ENCODE data around the gene DAGLA.

Gene DAGLA

DNA sequence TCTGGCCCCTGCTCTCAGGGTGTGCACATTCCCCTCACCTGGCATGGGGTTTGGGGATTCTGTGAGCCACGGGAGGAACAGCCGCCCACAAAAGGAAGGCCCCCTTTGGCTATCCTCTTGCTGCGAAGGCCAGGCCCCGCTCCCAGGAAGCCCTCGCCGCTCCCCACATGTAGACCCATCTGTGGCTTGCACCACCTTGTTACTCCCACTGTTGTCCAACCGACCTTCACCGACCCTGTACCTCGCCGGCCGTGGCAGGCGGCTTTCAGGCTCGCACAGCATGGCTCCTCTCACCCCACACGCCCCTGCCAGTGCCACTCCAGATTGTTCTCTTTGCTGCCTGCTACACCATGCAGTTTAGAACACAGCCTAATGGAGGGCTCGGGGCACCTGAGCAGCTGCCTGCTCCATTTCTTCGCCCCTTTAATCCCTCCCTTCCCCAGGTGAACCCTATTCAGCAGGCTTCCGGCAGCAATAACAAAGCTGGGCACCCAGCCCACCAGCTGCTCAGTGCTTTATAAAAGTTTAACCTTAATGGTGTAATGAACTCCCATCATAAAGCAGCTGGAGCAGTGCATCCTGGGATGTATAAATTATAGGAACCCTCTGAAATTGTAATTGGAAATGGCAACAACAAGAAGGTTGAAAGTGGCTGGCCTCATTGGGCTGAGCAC is 10.7 kb downstream of the DAGLA start:
- DNase-seq (ENCODE audit: low read depth), result no peak

DNA sequence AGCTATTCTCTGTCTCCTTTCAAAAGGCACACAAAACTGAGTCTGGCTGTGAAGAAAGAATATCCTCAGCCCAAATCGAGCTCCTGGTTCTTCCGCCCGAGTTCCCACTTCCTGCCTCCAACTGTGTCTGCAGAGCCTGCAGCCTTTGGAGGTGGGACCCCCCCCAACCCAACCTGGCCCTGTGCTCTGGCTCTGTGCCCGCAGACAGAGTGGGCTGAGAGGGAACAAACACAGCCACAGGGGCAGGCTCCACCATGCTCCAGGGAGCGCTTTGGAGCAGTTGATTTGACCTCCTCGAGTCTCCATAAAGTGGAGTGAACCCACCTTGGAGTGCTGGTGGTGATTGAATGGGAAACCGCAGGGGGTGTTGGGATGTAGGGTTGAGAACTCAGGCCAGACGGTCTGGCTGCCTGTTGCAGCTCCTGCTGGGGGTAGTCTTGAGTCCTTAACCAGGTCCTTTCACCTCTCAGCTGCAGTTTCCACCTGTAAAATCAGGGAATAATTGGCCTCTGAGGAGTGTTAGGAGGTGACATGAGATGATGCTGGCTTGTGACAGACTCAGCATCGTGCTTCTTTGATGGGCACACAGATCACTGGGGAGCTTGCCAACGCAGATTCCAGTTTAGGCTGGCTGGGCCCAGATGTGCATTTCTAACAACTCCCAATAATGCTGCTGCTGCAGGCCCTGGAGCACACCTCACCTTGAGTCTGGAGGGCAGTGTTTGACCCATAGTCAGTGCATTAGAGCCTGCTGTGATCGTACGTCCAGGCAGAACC is 11.4 kb downstream of the DAGLA start:
- no peak for DNase-seq (ENCODE audit: low read depth)

DNA sequence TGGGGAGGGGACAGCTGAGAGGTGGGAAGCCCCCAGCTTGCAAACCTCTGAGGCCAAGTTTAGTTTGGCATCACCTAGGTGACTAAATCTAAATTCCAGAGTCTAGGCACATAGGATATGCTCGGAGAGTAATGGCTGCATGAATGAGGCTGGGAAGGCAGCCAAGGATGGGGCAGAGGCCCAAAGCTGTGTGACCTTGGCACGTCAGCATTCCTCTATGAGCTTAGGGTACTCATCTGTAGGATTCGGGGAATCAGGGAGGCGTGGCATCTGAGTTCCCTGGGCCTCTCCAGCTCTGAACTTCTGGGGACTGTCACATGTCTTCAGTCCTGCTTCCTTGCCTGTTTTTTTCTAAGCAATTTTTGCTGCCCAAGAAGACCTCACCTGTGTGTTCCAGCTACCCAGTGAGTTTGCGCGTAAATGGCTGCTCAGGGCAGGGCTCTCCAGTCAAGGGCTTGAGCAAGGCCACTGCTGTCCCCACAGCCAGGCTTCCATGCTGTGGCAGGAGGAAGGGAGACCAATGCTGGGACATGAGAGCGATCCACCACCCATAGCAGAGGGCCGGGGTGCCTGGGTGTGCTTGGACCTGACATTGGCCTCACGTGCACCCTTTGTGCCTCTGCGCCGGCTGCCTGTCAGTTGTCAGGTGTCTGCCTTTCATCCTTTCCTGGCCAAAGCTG is 13.9 kb downstream of the DAGLA start:
- DNase-seq (ENCODE audit: low read depth), result no peak

DNA sequence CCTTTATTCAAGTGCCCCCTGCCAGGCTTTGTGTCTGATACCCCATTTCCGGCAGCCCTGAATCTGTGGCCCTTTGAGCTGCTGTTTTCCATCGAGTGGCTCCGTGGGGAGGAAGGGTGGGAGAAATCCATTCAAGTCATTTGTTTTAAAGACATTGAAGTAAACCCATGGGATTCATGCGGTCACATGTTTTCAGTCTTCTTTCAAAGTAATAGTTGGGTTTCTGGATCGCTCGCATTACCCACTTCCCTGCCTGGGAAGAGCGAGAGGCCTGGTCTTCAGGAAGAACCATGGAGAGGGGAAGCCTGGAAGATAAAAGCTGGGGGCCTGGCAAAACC is 14.4 kb downstream of the DAGLA start:
- DNase-seq (ENCODE audit: low read depth), result no peak

DNA sequence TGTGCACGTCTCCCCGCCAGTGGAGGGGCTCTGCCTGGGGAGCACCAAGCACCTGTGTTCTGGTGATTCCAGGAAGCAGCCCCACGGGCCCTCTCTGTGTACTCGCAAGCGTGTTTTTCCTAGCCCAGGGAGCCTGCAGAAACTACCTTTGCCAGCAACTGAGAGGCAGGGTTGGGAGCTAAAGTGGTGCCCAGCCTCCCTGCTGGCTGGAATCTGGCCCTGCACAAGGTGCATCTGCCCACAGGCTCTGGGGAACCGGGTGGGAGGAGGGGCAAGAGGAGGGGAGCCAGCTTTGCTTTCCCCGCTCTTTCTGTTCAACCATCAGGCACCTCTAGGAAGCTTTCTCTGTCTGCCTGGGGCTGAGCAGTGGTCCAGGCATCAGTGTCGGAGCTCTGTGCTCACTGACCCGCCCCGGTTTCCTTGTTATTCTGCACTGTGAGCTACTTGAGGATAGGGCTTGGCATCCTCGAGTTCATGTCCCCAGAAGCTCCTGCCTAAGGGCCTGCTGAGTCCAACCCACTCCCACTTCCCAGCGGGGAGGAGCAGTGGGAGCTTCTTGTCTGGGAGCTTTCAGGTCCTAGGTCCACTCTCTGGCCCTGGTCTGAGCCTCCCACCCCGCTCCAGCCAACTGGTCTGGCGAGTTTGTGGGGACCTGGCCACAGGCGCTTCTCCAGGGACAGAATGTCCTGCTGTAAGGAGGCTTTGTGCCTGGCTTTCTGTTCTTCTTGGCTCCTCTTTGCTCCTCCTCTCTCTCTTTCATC is 14.9 kb downstream of the DAGLA start:
- DNase-seq (ENCODE audit: low read depth), result no peak

DNA sequence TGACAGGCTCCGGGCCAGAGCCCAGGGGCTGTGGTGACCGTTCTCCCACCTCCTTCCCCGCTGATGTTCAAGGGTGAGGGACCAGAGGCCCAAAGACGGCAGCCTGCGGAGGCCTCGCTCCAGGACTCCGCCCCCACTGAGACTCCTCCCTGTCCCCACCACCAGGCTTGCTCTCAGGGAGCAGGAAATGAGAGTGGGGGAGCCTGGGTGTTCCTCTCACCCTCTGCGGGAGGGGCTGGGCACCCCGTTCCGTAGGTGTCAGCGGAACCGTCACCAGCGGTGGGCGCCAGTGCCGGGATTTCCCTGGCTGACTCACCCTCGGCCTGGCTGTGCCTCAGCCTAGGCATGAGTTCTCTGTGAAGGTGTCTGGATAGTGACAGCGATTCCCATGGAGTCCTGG is 15.7 kb downstream of the DAGLA start:
- DNase-seq (ENCODE audit: low read depth), result peak; percentile 89

DNA sequence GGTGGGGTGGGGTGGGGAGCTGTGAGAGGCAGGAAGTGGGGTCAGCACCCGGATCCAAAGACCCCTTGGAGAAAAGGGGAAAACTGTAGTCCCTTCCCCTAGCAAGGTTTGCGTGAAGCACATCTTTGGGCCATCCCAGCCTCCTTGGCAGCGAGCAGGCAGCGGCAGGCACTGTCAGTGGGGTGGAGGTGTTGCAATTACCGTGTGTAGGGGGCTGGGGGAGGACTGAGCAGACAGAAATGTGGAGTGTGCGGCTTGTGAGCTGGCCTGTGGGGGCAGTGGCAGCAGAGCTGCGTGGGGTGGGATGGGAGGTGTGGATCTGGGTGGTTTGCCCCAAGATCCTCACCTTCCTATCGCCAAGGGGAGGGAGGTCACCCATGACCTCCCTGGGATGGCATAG is 16.4 kb downstream of the DAGLA start:
- no peak for DNase-seq (ENCODE audit: low read depth)

DNA sequence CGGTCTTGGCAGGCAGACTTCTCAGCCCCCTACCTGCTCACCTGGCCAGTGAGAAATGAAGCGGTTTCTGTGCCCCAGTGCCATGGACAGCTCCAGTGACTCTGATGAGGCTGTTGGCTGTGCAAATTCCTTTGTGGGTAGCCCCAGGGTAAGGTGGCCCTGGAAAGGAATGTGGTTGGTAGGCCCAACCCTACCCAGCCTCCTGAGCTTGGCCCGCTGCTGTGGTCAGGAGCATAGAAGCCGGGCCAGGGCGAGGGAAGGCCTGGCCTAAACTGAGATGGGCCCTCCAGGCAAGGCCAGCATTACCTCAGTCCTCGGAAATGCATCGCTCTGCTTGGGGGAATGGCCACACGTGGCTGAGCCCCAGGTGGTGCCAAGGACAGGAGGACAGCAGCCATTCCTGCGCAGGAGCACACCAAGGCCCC is 16.9 kb downstream of the DAGLA start:
- DNase-seq (ENCODE audit: low read depth), result no peak

DNA sequence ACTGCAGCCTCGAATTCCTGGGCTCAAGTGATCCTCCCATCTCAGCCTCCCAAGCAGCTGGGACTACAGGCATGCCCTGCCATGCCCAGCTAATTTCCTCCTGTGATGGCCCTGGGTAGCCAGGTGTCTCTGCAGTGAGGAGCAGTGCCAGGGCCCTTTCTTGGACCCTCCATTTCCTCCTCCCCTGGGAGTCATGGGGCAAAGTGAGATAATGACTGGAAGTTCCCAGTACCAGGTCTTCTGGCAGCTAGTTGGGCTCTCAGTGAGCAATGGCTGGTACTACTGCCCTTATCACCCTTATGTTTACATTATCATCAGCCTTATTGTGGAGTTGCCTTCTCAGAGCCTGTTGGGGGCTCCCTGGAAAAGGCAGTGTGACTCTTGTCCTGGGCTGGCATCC is 17.6 kb downstream of the DAGLA start:
- DNase-seq (ENCODE audit: low read depth), result no peak

DNA sequence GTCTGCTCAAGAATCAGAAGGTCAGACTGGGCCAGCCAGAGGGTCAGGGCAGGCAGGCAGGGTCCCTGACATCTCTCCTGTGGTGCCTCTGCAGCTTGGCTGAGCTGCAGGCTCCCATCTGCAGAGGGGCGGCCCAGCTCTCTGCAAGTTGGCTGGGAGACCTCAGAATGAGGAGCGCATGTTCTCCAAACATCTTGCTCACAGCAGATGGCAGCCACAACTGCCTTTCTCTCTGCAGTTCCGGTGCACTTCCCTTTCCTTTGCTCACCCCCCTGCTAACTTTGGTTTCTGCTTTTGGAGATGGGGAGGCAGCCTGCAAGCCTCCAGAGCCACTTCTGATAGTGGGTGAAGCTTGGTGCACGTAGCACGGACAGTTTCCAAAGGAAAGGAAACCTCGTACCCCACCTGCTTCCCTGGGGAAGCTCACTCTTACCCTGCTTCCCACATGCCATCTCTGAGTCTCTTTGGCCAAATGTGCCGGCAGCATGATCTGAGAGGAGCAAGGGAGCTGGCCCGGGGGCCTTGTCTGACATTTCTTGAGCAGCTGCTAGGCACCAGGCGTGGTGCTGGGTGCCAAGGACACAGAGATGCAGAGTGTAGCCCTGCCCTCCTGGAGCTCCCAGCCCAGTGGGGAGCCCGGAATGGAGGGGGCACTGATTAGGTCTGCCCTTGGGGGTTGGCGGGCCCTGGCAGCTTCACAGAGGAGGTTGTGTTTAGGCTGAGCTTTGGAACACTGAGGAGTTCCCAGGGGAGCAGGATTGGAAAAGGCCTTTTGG is 18.2 kb downstream of the DAGLA start:
- DNase-seq (ENCODE audit: low read depth), result no peak

DNA sequence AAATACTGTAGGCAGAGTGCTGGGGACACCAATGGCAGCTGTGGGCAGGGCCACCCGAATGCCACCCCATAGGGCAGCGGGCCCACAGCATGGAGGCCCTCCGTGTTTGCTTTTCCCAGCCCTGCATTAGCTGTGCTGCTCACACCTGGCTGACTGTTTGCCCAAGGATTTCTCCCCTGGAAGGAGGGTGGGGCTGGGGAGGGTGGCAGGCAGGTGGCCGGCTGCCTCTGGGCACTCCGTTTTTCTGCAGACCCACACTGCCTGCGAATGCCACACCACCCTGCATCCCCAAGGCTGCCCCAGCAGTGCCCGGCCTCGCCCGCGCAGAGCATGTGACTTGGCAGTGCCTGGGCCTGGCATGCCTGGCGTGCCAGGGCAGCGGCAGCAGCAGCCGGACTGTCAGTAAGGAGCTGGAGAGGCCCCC is 19.6 kb downstream of the DAGLA start:
- no peak for DNase-seq (ENCODE audit: low read depth)

DNA sequence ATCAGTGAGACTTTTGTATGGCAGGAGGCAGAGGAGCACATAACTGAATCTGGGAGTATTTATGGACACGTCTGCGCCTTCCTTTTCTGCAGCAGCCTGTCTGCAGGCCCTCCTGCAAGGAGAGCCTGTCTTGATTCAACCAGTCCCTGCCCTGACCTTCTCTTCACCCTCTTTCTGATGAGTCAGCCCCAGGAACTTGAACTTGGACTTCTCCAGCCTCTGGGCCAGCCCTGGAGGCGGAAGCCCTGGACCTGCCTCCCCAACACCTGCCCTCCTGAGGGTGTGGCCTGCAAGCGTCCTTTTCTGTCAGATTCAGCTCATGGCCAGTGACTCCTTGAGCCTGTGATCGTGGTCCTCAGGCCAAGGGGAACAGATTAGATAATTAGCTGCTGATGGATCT is 20.0 kb downstream of the DAGLA start:
- DNase-seq (ENCODE audit: low read depth), result no peak

DNA sequence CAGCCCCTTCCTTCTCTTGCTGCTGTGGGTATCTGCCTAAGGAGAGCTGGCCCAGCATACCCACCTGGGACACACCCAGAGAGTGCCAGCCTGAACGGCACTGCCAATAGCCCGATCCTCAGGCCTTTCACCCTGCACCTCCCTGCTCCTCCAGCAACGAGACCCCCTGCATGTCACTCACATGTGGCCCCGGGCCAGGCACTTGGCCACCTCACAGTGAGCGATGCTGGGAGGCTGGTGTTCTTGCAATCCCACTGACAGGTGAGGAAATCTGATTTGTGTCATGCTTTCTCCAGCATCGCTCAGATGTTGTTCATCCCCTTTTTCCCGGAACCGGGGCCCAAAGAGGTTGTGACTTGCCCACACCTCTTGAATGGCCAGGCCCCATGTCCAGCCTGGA is 20.5 kb downstream of the DAGLA start:
- no peak for DNase-seq (ENCODE audit: low read depth)

DNA sequence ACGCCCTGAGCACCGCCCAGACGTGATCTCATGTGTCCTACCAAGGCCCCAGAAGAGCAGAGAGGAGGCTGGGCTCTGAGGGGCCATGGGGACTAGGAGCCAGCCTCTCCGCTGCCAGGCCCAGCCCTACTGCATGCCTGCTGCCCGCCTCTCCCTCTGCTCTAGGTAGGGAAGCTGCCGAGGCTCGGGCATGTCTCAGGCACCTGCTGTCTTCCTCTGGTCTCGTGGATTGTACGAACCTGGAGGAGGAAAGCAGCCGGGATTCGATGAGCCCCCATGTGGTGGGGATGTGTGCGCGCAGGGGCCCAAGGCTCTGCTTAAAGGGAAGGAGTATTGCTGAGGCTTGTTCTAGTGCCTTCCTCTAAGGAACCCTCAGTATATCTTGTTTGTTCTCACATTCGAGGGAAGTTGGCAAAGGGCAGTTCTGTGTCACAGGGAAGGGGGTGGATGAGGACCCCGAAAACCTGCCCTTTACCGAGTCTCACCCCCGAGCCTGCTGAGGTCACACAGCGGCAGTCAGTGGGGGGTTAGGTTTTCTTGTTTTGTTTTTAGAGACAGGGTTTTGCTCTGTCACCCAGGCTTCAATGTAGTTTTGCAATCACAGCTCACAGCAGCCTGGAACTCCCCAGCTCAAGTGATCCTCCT is 21.2 kb downstream of the DAGLA start:
- no peak for DNase-seq (ENCODE audit: low read depth)

DNA sequence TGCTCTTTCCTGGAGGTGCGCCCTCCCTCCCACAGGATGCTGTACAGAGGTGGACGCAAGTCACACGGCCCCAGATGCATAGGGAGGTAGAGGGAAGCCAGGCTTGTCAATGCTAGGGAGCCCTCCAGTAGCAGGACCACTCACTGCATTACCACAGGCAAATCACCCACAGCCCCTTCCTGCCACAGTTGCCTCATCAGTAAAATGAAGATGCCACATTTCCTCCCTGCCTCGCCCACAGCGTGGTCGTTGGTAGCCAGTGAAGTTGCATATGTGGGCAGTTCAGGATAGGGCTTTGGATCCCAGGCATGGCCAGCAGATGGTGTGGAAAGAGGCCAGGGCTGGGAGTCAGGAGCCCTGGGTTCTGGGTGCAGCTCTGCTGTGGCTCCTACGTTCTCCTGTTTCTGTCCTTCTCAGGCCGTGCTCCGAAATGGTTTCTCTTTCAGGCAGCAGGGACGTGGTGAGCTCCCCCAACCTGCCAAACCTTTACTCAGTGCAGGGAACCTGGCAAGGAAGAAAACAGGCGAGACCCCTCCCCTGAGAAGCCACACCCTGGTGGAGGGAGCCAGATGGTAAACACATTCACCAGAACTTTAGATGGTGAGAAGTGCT is 22.6 kb downstream of the DAGLA start:
- DNase-seq (ENCODE audit: low read depth), result no peak

DNA sequence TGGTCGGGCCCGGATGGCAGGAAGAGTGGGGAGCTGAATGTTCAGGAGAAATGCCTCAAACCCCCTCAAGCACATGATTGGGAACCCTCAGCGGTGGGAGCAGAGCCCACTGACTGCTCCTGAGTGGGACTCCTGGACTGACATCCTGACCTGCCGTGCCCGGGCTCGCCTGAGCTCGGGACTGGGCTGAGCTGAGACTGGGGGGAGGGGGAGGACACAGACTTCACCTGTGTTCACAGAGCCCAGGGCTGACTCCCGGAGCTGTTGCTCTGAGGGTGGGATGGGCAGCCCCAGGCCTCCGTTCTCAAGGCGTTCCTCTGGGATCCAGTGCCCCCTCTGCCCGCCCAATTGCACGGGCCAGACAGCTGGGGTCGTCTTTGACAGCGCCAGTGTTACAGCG is 24.6 kb downstream of the DAGLA start:
- DNase-seq (ENCODE audit: low read depth), result no peak

DNA sequence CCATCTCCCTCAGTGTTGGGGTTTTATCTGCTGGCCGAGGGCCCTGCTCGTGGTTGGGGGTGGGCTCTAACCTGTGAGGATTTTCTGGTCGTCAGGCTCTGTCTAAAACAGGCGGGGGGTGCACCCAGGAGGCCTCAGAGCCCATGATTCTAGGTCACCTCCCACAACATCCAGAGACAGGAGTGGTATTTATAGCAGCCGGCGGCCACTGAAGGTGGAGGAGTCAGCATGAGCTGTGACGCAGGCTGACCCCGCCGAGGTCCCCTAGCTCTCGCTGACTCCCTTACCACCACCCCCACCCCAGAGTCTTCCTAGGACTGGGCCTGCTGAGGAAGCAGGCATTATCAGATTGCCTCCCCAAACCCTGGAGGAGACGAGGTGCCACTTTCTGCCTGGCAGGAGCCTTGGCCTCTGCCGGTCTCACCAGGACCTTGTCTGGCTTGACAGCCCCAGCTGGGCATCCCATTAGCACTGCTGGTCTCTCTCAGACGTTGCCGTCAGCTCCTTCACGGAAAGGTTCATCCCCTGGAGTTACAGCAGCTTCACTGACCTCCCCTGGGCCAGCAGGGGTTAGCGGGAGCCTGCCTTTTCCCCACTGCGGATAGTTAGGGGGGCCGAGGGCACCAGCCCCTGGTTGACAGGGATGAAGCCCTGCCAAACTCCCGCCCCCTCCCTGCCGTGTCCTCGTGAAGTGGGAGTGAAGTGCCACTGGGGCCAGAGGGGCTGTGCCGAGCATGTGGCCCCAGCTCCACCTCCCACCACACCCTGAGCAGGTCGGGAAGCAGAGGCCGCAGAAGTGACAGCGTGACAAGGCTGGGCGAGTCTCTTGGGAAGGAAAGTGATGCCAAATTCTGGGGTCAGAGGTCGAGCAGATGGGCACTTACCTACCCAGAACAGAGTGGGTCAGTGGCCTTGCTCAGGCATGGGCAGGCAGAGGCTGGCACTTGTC is 26.5 kb downstream of the DAGLA start:
- DNase-seq (ENCODE audit: low read depth), result no peak

DNA sequence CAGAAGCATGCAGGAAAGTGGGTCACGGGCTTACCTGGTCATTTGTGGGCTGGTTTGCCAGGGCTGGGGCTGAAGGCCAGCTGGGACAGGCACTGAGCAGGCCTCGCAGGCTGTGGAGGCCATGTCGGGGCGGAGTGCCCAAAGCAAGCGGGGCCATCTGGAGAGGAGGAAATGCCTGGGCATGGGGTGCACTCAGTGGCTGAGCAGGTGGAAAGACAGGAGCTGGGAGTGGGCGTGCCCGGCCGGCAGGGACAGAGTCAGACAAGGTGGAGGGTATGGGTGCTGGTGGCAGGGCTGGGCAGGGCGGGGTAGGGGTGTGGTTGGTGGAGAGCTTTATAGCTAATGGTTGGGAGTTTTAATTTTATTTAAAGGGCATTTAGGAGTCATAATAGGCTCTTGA is 27.4 kb downstream of the DAGLA start:
- DNase-seq (ENCODE audit: low read depth), result no peak

DNA sequence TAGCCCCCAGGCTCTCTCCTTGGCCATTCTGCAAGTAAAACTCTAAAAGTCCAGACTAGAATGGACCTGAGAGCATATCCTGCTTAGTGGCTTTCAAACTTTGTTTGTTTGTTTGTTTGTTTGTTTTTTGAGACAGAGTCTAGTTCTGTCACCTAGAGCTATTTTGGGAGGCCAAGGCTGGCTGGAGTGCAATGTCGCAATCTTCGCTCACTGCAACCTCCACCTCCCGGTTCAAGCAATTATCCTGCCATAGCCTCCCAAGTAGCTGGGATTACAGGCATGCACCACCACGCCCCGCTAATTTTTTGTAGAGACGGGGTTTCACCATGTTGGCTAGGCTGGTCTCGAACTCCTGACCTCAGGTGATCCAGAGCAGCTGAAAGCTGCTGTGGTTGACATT is 28.9 kb downstream of the DAGLA start:
- no peak for DNase-seq (ENCODE audit: low read depth)

DNA sequence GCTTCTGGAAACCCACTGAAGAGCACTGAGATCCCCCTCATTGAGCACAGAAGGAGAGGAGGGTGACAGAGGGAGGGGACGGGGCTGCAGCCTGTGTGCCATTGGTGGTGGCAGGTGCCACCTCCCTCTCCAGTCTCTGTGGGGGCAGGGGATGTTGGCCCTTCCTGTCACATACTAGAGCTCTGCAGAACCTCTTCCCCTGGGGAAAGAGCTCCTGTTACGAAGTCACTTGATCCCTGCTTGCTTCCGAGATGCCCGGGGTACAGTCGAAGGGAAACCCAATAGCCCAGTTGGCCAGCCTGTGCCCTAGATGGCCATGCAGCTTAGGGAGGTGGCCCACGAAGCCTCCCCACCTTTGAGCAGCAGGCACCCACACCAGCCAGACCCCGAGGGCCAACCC is 29.4 kb downstream of the DAGLA start:
- no peak for DNase-seq (ENCODE audit: low read depth)

All from activated gamma-delta T cell treated with anti-CD3 and anti-CD28 coated beads, Interleukin-2, amount 50 U/mL, for 16 hours (primary cell).